Left lung (tissue), 10 donors: ENCODE measurements around the gene PTPRQ. TPM values are rescaled to one million over a fixed set of nuclear protein-coding genes. Genes with fewer than 3 reads are reported as not detected.

Experiments
- ATAC-seq: fragments of 200-7000 bp; cut with Tn5 transposase; one replicate; pipeline ENCODE4 v1.9.1; 2020; ENCODE audit warnings: moderate library complexity
- DNase-seq, 4 donors: peaks; one replicate each; pipeline ENCODE4 v3.0.0-alpha.2; 2013 to 2020
- H3K27ac ChIP-seq, 2 donors: fragments of 200-600 bp; sonication (generic) in 1 of 2; one replicate each; pipeline versions ENCODE4 v1.5.0 to v1.8.0; 2020 to 2021
- H3K27me3 ChIP-seq, 2 donors: fragments of 200-600 bp; sonication (generic) in 1 of 2; one replicate each; pipeline versions ENCODE4 v1.5.0 to v1.8.0; 2020 to 2021
- H3K36me3 ChIP-seq, 2 donors: fragments of 200-600 bp; sonication (generic) in 1 of 2; one replicate each; pipeline versions ENCODE4 v1.5.0 to v1.8.0; 2020 to 2021
- H3K4me1 ChIP-seq, 2 donors: fragments of 200-600 bp; one replicate each; pipeline ENCODE4 v1.8.0; 2021
- H3K4me3 ChIP-seq, 2 donors: fragments of 200-600 bp; sonication (generic) in 1 of 2; one replicate each; pipeline versions ENCODE4 v1.5.0 to v1.8.0; 2020 to 2021; ENCODE audit warnings: mild to moderate bottlenecking in 1 of 2
- H3K9me3 ChIP-seq, 2 donors: fragments of 200-600 bp; sonication (generic) in 1 of 2; one replicate each; pipeline versions ENCODE4 v1.5.0 to v1.8.0; 2020 to 2021
- CTCF ChIP-seq, 2 donors: fragments of 200-600 bp; sonication (generic) in 1 of 2; IDR thresholded peaks; one replicate each; pipeline versions ENCODE4 v1.5.0 to v1.8.0; 2021; ENCODE audit warnings: antibody characterized with exemption in 2 of 2
- intact Hi-C, 2 donors: fragments of 100-400 bp; cut with DNase I; formaldehyde crosslinking; loops; one replicate each; pipeline versions ENCODE4 v1.11.2 to v1.14.2; 2022
- polyA plus RNA-seq, 6 donors: library from polyadenylated mRNA; unstranded; fragments of 120-200 nt; gene quantifications; one replicate each; pipeline ENCODE4 v1.2.1, GENCODE V29; 2013; ENCODE audit not compliant: insufficient read length in 6 of 6
- total RNA-seq, 2 donors: library from RNA; stranded (reverse); fragmentation: NEBNext Ultra II Directional; extraction: Animal tissue kit (Norgen Biotek cat#: 25700); gene quantifications; one replicate each; pipeline ENCODE4 v1.2.1, GENCODE V29; 2021
- donor health status: DM: no; HTN: yes; CAD: no.
- donor health status: DM: no; HTN: no; CAD: no.

PTPRQ gene
- total and polyA plus RNA-seq, 8 donors, result 0.79 to 9.1 (median 3.8) TPM

- Histone ChIP-seq H3K27ac (no peak overlapping the region), H3K9me3 (peaks cover 0 to 6% of the 10 kb centered on the region in 2 donors), H3K36me3 (no peaks in the 10 kb centered on the region), H3K4me3 (no peak overlapping the region), H3K4me1 (no peaks in the 10 kb centered on the region), H3K27me3 (no peaks in the 10 kb centered on the region)
- ATAC-seq (no peak), DNase-seq (no peak)
- intact Hi-C loops, result no loop called here
- no peak for TF ChIP-seq CTCF (IDR thresholded peaks at IDR 0.05)
Measured at GRCh38 chr12:80517655-80518054, 73.6 kb downstream of the PTPRQ start.

GRCh38 chr12:80531646-80532045 is 87.6 kb downstream of the PTPRQ start:
- no peaks in the 10 kb centered on the region for H3K9me3 ChIP-seq
- no peak overlapping the region for H3K27ac ChIP-seq
- H3K4me1 ChIP-seq, result no peaks in the 10 kb centered on the region
- no peaks in the 10 kb centered on the region for H3K36me3 ChIP-seq
- H3K4me3 ChIP-seq, result no peak overlapping the region
- no peaks in the 10 kb centered on the region for H3K27me3 ChIP-seq
- intact Hi-C loops, result no loop called here
- no peak for TF ChIP-seq CTCF (IDR thresholded peaks at IDR 0.05)
- ATAC-seq, result no peak
- DNase-seq, result no peak

GRCh38 chr12:80539029-80539428 is 95.0 kb downstream of the PTPRQ start:
- no peak for DNase-seq
- Histone ChIP-seq H3K9me3 (no peaks in the 10 kb centered on the region), H3K4me3 (no peak overlapping the region), H3K36me3 (no peaks in the 10 kb centered on the region), H3K27ac (no peak overlapping the region), H3K27me3 (no peaks in the 10 kb centered on the region), H3K4me1 (no peaks in the 10 kb centered on the region)
- TF ChIP-seq CTCF (IDR thresholded peaks at IDR 0.05), result no peak
- intact Hi-C loops, result no loop called here
- ATAC-seq, result no peak

- DNase-seq (no peak), ATAC-seq (no peak)
- no peaks in the 10 kb centered on the region for H3K36me3 ChIP-seq
- H3K27ac ChIP-seq, result no peak overlapping the region
- intact Hi-C loops, result no loop called here
- no peak overlapping the region for H3K4me3 ChIP-seq
- no peaks in the 10 kb centered on the region for H3K4me1 ChIP-seq
- no peak for TF ChIP-seq CTCF (IDR thresholded peaks at IDR 0.05)
- no peaks in the 10 kb centered on the region for H3K9me3 ChIP-seq
- no peaks in the 10 kb centered on the region for H3K27me3 ChIP-seq
Measured at GRCh38 chr12:80549298-80549697, 105.3 kb downstream of the PTPRQ start.

- ATAC-seq (peak; percentile 87), DNase-seq (peak in 1 of 4 donors; percentile 12)
- Histone ChIP-seq H3K4me3 (no peak overlapping the region), H3K9me3 (no peaks in the 10 kb centered on the region), H3K27ac (no peak overlapping the region), H3K27me3 (no peaks in the 10 kb centered on the region), H3K36me3 (no peaks in the 10 kb centered on the region), H3K4me1 (no peaks in the 10 kb centered on the region)
- TF ChIP-seq CTCF (IDR thresholded peaks at IDR 0.05), result no peak
- intact Hi-C loops, result no loop called here
Measured at GRCh38 chr12:80551897-80552296, 107.9 kb downstream of the PTPRQ start.
